Subcutaneous abdominal adipose tissue (tissue), 5 donors: ENCODE data around the gene SF3A2.
A peak's percentile ranks its signal among the peaks of the same experiment; 100 is the strongest.

ENCODE experiments used
- H3K27ac ChIP-seq: one replicate; pipeline ENCODE4 v1.7.0; 2013; ENCODE audit warnings: low read depth, mild to moderate bottlenecking, inconsistent platforms, low read length, moderate library complexity
- H3K27me3 ChIP-seq, 5 donors: one replicate each; pipeline ENCODE4 v1.7.0; 2013; ENCODE audit warnings: low read length in 5 of 5, inconsistent platforms in 1 of 5; ENCODE audit not compliant: control insufficient read depth in 5 of 5, insufficient read depth in 4 of 5
- H3K36me3 ChIP-seq, 5 donors: one replicate each; pipeline ENCODE4 v1.7.0; 2013; ENCODE audit warnings: low read length in 5 of 5; ENCODE audit not compliant: control insufficient read depth in 5 of 5, insufficient read depth in 5 of 5
- H3K4me1 ChIP-seq, 5 donors: one replicate each; pipeline ENCODE4 v1.7.0; 2013; ENCODE audit warnings: low read length in 5 of 5, mild to moderate bottlenecking in 3 of 5, moderate library complexity in 1 of 5; ENCODE audit not compliant: control insufficient read depth in 5 of 5, insufficient read depth in 5 of 5
- H3K4me3 ChIP-seq, 5 donors: one replicate each; pipeline ENCODE4 v1.7.0; 2013; ENCODE audit warnings: low read length in 5 of 5, low read depth in 1 of 5
- H3K9ac ChIP-seq, 5 donors: one replicate each; pipeline ENCODE4 v1.7.0; 2013; ENCODE audit warnings: low read length in 5 of 5, mild to moderate bottlenecking in 4 of 5, moderate library complexity in 3 of 5
- H3K9me3 ChIP-seq, 5 donors: one replicate each; pipeline ENCODE4 v1.7.0; 2013; ENCODE audit warnings: low read length in 5 of 5; ENCODE audit not compliant: control insufficient read depth in 5 of 5
- donor health status: healthy.
- donor health status: healthy.
- donor health status: healthy.
- donor health status: healthy.
- donor health status: healthy.

Gene SF3A2

GRCh38 chr19:2251106-2252054 lies 14.8 kb downstream of the SF3A2 start:
- Histone ChIP-seq H3K4me1 (peaks cover 0 to 47% (median 40%) of the 10 kb centered on the region in 5 donors), H3K9ac (no peak overlapping the region), H3K4me3 (peak overlapping the region in 2 of 5 donors; percentile 18 to 44), H3K36me3 (peaks cover 0 to 25% (median 19%) of the 10 kb centered on the region in 5 donors), H3K27ac (no peak overlapping the region), H3K9me3 (no peaks in the 10 kb centered on the region), H3K27me3 (peaks cover 42 to 47% (median 43%) of the 10 kb centered on the region in 5 donors)

GRCh38 chr19:2252055-2252796 lies 15.6 kb downstream of the SF3A2 start:
- Histone ChIP-seq H3K27ac (no peak overlapping the region), H3K36me3 (peaks cover 0 to 16% (median 10%) of the 10 kb centered on the region in 5 donors), H3K4me1 (peaks cover 0 to 41% (median 35%) of the 10 kb centered on the region in 5 donors), H3K27me3 (peaks cover 42 to 47% (median 43%) of the 10 kb centered on the region in 5 donors), H3K4me3 (peak overlapping the region in 1 of 5 donors; percentile 44), H3K9me3 (no peaks in the 10 kb centered on the region), H3K9ac (no peak overlapping the region)

DNA sequence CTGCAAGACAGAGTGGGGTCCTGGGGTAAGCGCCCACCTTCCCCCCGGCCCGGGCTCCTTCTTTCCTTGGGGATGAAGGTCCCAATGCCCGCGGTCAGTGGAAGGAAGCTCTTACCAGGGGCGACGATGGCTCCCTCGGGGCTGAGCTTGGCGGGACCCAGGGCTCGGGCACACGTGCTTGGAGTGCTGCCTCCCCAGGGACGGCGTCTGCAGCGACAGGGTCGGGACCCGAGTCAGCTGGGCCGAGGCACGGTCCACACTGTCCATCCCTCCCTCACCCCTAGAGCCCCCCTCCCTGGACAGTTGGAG lies 16.1 kb downstream of the SF3A2 start:
- H3K27me3 ChIP-seq = peaks cover 42 to 47% (median 43%) of the 10 kb centered on the region in 5 donors

DNA sequence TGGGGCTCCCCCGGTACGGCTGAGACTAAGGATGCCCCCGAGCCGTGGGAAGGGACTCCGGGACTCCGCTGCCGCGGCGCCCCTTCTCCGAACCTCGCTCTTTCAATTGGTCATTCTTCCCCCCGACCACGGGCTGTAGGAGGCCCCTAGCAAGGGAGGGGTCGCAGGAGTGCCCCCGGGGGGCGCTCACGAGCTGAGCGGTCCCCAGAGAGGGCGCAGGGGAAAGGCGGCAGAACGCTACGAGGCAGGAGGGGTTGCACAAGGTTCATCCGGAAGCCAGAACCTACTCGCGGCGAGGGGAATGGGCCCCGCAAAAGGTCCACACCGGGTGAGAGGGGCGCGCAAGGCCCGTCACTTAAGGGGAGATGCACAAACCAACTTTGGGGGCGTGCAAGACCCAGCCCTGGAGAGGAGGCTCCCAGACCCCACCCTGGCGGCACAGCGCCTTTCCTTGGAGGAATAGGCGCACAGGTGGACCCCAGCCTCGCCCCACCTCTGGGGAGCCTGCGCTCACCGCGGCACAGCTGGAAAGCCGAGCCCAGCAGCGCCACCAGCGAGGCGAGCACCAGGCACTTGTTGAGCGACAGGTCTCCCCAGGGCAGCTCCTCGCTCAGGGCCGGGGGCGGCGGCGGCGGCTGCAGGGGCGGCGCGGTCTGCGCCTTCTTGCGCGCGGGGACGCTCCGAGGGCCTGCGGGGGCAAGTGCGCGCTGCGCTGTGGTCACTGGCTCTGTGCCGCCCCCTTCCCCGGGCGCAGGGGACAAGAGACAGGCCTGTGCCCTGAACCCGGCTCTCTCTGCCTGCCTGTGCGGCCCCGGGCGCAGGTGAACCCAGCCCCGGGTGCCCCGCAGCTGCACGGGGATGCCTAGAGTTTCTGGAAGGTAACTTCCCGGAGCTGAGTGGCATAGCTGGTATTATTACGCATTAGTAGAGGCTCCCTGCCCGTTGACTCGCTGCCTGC lies 16.8 kb downstream of the SF3A2 start:
- Histone ChIP-seq H3K27ac (no peak overlapping the region), H3K36me3 (peaks cover 0 to 6% (median 3%) of the 10 kb centered on the region in 5 donors), H3K27me3 (peaks cover 42 to 47% (median 43%) of the 10 kb centered on the region in 5 donors), H3K4me1 (peaks cover 0 to 41% (median 33%) of the 10 kb centered on the region in 5 donors), H3K9me3 (no peaks in the 10 kb centered on the region), H3K4me3 (peak overlapping the region in 1 of 5 donors; percentile 44), H3K9ac (no peak overlapping the region)

More for the DNA sequence above, 16.1 kb downstream of the SF3A2 start:
- Histone ChIP-seq H3K4me1 (peaks cover 0 to 41% (median 33%) of the 10 kb centered on the region in 5 donors), H3K9ac (no peak overlapping the region), H3K36me3 (peaks cover 0 to 11% (median 5%) of the 10 kb centered on the region in 5 donors), H3K9me3 (no peaks in the 10 kb centered on the region), H3K4me3 (peak overlapping the region in 1 of 5 donors; percentile 44), H3K27ac (no peak overlapping the region)

DNA sequence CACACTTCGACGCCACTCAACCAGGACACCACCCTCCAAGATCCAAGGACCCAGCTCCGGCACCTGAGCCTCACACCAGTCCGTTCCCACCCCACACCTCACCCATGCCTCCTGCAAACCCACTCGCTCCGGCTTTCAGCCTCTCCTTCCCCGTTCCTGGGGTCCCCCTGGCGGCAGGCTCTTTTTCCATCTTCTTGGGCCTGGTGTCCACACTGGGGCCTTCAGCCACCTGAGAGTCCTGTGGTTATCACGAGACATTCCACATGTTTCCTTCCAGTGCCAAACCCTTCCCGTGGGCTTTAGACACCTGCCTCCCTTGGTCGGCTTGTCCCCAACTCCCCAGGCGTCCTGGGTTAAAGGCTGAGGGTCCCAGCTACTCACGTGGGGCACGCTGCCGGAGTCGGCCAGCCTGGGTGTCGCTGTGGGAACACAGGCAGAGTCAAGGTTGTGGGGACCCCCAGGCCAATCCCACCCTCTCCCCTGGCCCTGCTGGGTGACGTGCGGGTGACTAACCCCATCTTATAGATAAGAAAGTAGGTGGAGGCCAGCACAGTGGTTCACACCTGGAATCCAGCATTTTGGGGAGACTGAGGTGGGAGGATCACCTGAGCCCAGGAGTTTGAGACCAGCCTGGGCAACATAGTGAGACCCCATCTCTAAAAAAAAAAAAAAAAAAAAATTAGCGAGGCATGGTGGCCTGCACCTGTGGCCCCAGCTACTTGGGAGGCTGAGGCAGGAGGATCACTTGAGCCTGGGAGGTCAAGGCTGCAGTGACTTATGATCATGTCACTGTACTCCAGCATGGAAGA lies 17.6 kb downstream of the SF3A2 start:
- Histone ChIP-seq H3K27ac (no peak overlapping the region), H3K36me3 (no peaks in the 10 kb centered on the region), H3K27me3 (peaks cover 42 to 47% (median 43%) of the 10 kb centered on the region in 5 donors), H3K9me3 (no peaks in the 10 kb centered on the region), H3K9ac (no peak overlapping the region), H3K4me3 (no peak overlapping the region), H3K4me1 (peaks cover 0 to 41% (median 33%) of the 10 kb centered on the region in 5 donors)

GRCh38 chr19:2255112-2255845 lies 18.7 kb downstream of the SF3A2 start:
- H3K4me3 ChIP-seq = no peak overlapping the region
- H3K27ac ChIP-seq = no peak overlapping the region
- peaks cover 33 to 37% (median 35%) of the 10 kb centered on the region in 5 donors for H3K27me3 ChIP-seq
- no peak overlapping the region for H3K9ac ChIP-seq
- no peaks in the 10 kb centered on the region for H3K36me3 ChIP-seq
- H3K4me1 ChIP-seq = peaks cover 0 to 37% (median 30%) of the 10 kb centered on the region in 5 donors
- H3K9me3 ChIP-seq = no peaks in the 10 kb centered on the region

- no peaks in the 10 kb centered on the region for H3K9me3 ChIP-seq
- H3K27ac ChIP-seq = no peak within 1 kb of the TSS
These were observed 19.5 kb downstream of the SF3A2 start, which contains the start of gene JSRP1 for GRCh38 chr19:2255982-2256685. JSRP1 (minus strand) TSS chr19:2256417; CDS start chr19:2255314, 1,103 bp downstream.

DNA sequence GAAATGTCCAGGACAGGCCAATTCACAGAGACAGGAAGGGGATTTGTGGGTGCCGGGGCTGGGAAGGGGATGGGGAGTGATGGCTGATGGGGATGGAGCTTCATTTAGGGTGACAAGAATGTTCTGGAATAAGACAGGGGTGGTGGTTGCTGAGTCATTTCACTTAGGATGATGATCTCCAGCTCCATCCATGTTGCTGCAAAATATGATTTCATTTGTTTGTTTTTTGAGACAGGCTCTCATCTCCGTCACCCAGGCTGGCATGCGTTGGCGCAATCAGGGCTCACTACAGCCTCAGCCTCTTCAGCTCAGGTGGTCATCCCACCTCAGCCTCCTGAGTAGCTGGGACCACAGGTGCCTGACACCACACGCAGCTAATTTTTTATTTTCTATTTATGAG lies 22.7 kb downstream of the SF3A2 start:
- Histone ChIP-seq H3K27ac (no peak overlapping the region), H3K36me3 (no peaks in the 10 kb centered on the region), H3K9ac (no peak overlapping the region), H3K9me3 (no peaks in the 10 kb centered on the region), H3K4me3 (no peak overlapping the region), H3K27me3 (peaks cover 0 to under 1% (median 0%) of the 10 kb centered on the region in 5 donors), H3K4me1 (no peaks in the 10 kb centered on the region)

More at GRCh38 chr19:2255982-2256685, 19.5 kb downstream of the SF3A2 start, which contains the start of gene JSRP1:
- H3K36me3 ChIP-seq = no peaks in the 10 kb centered on the region
- no peak within 1 kb of the TSS for H3K9ac ChIP-seq
- no peak within 1 kb of the TSS for H3K4me3 ChIP-seq
- peaks cover 0 to 29% (median 22%) of the 10 kb centered on the region in 5 donors for H3K4me1 ChIP-seq
- H3K27me3 ChIP-seq = peaks cover 26 to 29% (median 28%) of the 10 kb centered on the region in 5 donors
